Panc1 (cell line): ENCODE data around the gene NINJ2. TPM values are rescaled to one million over a fixed set of nuclear protein-coding genes. Genes with fewer than 3 reads are reported as not detected.

Experiments
- ATAC-seq: fragments of 200-7000 bp; cut with Tn5 transposase; 2 replicates; pipeline ENCODE4 v1.9.1; 2020; ENCODE audit warnings: mild to moderate bottlenecking, moderate library complexity
- BruUV-seq: library from RNA; stranded (reverse); fragments of 400-500 nt; replicated peaks from 2 replicates; lab custom pipeline; 2021; lab: Mats Ljungman, UMichigan
- CTCF ChIA-PET: fragments of 300-600 bp; sonication (Branson Sonifier 250); formaldehyde crosslinking; loops from one replicate; lab custom pipeline; 2022; ENCODE audit warnings: antibody characterized with exemption; lab: Charles Lee
- POLR2A ChIA-PET: fragments of 300-600 bp; sonication (Branson Sonifier 250); formaldehyde crosslinking; loops from one replicate; lab custom pipeline; 2022; ENCODE audit warnings: antibody characterized with exemption; lab: Charles Lee
- DNase-seq: peaks from one replicate; pipeline ENCODE4 v3.0.0-alpha.2; 2010; ENCODE audit warnings: low read depth, low spot score
- H3K27ac ChIP-seq: 2 replicates; pipeline ENCODE4 v1.5.1; 2011; ENCODE audit warnings: mild to moderate bottlenecking, low read length, inconsistent platforms
- H3K27me3 ChIP-seq: fragments of 200-500 bp; sonication (Bioruptor generic); 2 replicates; pipeline ENCODE4 v1.6.0; 2014; ENCODE audit warnings: low read length, inconsistent platforms; ENCODE audit not compliant: control insufficient read depth, insufficient read depth
- H3K36me3 ChIP-seq: fragments of 200-500 bp; sonication (Bioruptor generic); 2 replicates; pipeline ENCODE4 v1.5.1; 2014; ENCODE audit warnings: inconsistent platforms, mild to moderate bottlenecking, low read length, moderate library complexity; ENCODE audit not compliant: control insufficient read depth, insufficient read depth
- H3K4me1 ChIP-seq: 2 replicates; pipeline ENCODE4 v1.5.1; 2011; ENCODE audit warnings: inconsistent platforms, mild to moderate bottlenecking, low read length, moderate library complexity; ENCODE audit not compliant: control insufficient read depth, insufficient read depth
- H3K4me3 ChIP-seq, 2 experiments: 2 replicates each; pipeline ENCODE4 v1.5.1; 2011 to 2012; ENCODE audit warnings: low read depth in 2 of 2, low read length in 2 of 2, mild to moderate bottlenecking in 2 of 2, inconsistent platforms in 1 of 2, moderate library complexity in 1 of 2
- H3K9me3 ChIP-seq: fragments of 200-500 bp; sonication (Bioruptor generic); 2 replicates; pipeline ENCODE4 v1.5.1; 2014; ENCODE audit warnings: low read depth, mild to moderate bottlenecking, inconsistent platforms, low read length, moderate library complexity; ENCODE audit not compliant: control insufficient read depth, insufficient read depth
- CTCF ChIP-seq: fragments of 450-650 bp; IDR thresholded peaks from 2 replicates; pipeline ENCODE4 v1.5.1; 2017; ENCODE audit warnings: mild to moderate bottlenecking
- POLR2AphosphoS5 ChIP-seq: IDR thresholded peaks from 2 replicates; pipeline ENCODE4 v1.6.1; 2012; ENCODE audit warnings: mild to moderate bottlenecking, low read depth, low read length, moderate library complexity
- REST ChIP-seq, 2 experiments: IDR thresholded peaks; 2 replicates each; pipeline ENCODE4 v1.6.1; 2011 to 2012; ENCODE audit warnings: low read depth in 2 of 2, control low read depth in 1 of 2, low read length in 1 of 2, mild to moderate bottlenecking in 1 of 2, moderate library complexity in 1 of 2; ENCODE audit not compliant: insufficient read depth in 1 of 2
- SIN3A ChIP-seq: IDR thresholded peaks from 2 replicates; pipeline ENCODE4 v1.6.1; 2012; ENCODE audit warnings: low read depth, mild to moderate bottlenecking, low read length, moderate library complexity, borderline replicate concordance; ENCODE audit not compliant: insufficient read depth
- TCF7L2 ChIP-seq: IDR thresholded peaks from 2 replicates; pipeline ENCODE4 v1.6.1; 2011; ENCODE audit warnings: mild to moderate bottlenecking, low read depth, low read length, inconsistent platforms
- in situ Hi-C: cut with HindIII; loops from 2 replicates; pipeline ENCODE4 v1.10.0; 2016; ENCODE audit warnings: low sequenced_read_pairs, low pct_unique_long_range_greater_than_20kb
- intact Hi-C: fragments of 100-400 bp; cut with micrococcal nuclease; formaldehyde crosslinking; loops from one replicate; pipeline ENCODE4 v1.10.0; 2022; ENCODE audit not compliant: unreplicated experiment
- total RNA-seq: library from RNA; stranded (reverse); gene quantifications from one replicate; pipeline ENCODE4 v1.2.1, GENCODE V29; 2021; ENCODE audit not compliant: unreplicated experiment

The NINJ2 gene
- total RNA-seq, 1 experiment from 2014 or later = 1.9 TPM

- H3K9me3 ChIP-seq = no peaks in the 10 kb centered on the region
- peak overlapping the region; percentile 68; the same call in 1 of the 2 replicates for H3K27ac ChIP-seq
- no peak for ATAC-seq
- no TSS peak for BruUV-seq
- in situ Hi-C loops = no loop called here
- no peak for DNase-seq
- peaks cover 40% of the 10 kb centered on the region for H3K4me1 ChIP-seq
- CTCF ChIA-PET = no interaction called here
- POLR2A ChIA-PET = no interaction called here
- H3K36me3 ChIP-seq = no peaks in the 10 kb centered on the region
- H3K4me3 ChIP-seq = no peak overlapping the region
- intact Hi-C loops = no loop called here
- TF ChIP-seq TCF7L2 (no peak), CTCF (no peak), SIN3A (no peak), POLR2AphosphoS5 (no peak), REST (IDR thresholded peaks at IDR 0.05; ENCODE audit: insufficient read depth in 1 of 2, low read depth in 2 of 2, low read length in 1 of 2) (no peak)
- H3K27me3 ChIP-seq = no peaks in the 10 kb centered on the region
Measured at GRCh38 chr12:580813-581212, 82.4 kb downstream of the NINJ2 start.

GRCh38 chr12:579420-580110, 83.7 kb downstream of the NINJ2 start:
- DNase-seq (no peak), ATAC-seq (no peak)
- H3K27ac ChIP-seq = peak overlapping the region; percentile 88
- BruUV-seq = no TSS peak
- intact Hi-C loops = loop anchor here (10.0 kb wide), 1 partner anchor 55 kb away; no protein-coding TSS in a partner anchor
- H3K4me1 ChIP-seq = peaks cover 51% of the 10 kb centered on the region
- H3K27me3 ChIP-seq = no peaks in the 10 kb centered on the region
- H3K4me3 ChIP-seq = no peak overlapping the region
- no peak for TF ChIP-seq POLR2AphosphoS5
- TF ChIP-seq CTCF = no peak
- TF ChIP-seq REST (IDR thresholded peaks at IDR 0.05; ENCODE audit: insufficient read depth in 1 of 2, low read depth in 2 of 2, low read length in 1 of 2) = no peak
- TF ChIP-seq SIN3A = no peak
- TF ChIP-seq TCF7L2 = no peak
- in situ Hi-C loops = no loop called here
- H3K36me3 ChIP-seq = no peaks in the 10 kb centered on the region
- no peaks in the 10 kb centered on the region for H3K9me3 ChIP-seq
- POLR2A ChIA-PET = interaction anchor here (0.6 kb wide), 1 partner anchor 241 kb away, joined by 18 read pairs; no protein-coding TSS in a partner anchor
- CTCF ChIA-PET = interaction anchor here (0.5 to 1.3 kb wide), 2 partner anchors 171 to 232 kb away, joined by 4 read pairs; no protein-coding TSS in a partner anchor
